NCI-H2081 treated with DMSO at 0.1 percent for 48 hours (cell line): ENCODE measurements around the gene SLC30A10.
"Not testable (repeated sequence)": the region's sequence is repeated elsewhere in the genome, so short reads cannot be mapped to it uniquely, and the experiment has no call there.

Source experiments
- DNase-seq: peaks from one replicate; lab custom pipeline; 2025; lab: John Stamatoyannopoulos, UW

SLC30A10 gene

DNA sequence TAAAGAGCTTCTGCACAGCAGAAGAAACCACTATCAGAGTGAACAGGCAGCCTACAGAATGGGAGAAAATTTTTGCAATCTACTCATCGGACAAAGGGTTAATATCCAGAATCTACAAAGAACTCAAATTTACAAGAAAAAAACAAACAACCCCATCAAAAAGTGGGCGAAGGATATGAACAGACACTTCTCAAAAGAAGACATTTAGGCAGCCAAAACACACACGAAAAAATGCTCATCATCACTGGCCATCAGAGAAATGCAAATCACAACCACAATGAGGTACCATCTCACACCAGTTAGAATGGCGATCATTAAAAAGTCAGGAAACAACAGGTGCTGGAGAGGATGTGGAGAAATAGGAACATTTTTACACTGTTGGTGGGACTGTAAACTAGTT, 36.5 kb downstream of the SLC30A10 start:
- not testable (repeated sequence) for DNase-seq

GRCh38 chr1:219888667-219889066, 39.7 kb downstream of the SLC30A10 start:
- DNase-seq, result not testable (repeated sequence)

GRCh38 chr1:219885680-219886079, 42.7 kb downstream of the SLC30A10 start:
- no peak for DNase-seq

- DNase-seq, result no peak
Measured at GRCh38 chr1:219883400-219884332, 44.7 kb downstream of the SLC30A10 start.

GRCh38 chr1:219882755-219883154, 45.6 kb downstream of the SLC30A10 start:
- no peak for DNase-seq

DNA sequence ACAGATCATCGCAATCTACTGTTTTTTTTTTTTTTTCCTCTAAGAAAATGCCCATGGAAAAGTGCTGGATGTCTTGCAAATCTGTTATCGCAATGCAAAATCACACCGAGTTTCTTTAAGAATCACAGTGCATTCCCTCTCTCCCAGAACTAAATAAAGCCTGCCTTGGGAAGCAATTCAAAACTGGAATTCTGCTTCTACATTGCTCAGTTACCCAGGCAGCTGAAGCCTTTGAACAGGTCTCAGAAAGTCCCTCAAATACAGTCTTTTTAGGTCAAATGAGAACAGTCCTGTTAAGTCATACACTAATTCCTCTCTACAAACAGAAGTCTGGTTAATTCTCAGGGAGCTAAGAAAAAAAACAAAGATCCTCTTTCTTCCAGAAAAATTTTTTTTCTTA, 46.3 kb downstream of the SLC30A10 start:
- DNase-seq, result no peak

DNA sequence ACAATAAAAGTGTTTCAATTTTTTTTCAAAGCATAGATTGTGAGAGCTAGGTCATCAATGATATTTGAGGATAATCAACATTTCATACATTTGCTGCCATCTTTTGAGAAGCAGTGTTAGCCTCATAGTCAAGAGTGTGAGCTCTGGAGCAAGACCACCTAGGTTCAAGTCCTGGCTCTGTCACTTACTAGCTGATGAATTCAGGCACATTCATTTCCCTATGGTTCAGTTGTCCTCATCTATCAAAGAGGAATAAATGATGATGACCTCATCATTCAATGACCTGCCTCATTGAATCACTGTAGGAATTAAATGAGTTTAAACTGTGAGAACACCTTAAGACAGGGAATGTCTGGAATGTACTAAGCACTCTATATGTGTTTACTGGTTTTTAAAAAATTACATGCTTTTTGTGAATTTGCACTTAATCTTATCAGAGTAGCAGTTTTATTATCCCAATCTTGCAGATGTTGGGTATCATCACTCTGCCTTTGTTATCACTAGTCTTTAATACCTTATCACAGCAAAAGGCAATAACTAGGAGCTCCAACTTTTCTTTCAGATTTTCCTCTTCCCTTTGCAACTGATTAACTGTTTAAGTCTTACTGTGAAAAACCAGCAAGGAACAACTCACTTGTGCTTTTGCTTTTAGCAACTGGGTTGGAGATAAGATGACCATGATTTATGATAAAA, 47.4 kb downstream of the SLC30A10 start:
- no peak for DNase-seq

DNA sequence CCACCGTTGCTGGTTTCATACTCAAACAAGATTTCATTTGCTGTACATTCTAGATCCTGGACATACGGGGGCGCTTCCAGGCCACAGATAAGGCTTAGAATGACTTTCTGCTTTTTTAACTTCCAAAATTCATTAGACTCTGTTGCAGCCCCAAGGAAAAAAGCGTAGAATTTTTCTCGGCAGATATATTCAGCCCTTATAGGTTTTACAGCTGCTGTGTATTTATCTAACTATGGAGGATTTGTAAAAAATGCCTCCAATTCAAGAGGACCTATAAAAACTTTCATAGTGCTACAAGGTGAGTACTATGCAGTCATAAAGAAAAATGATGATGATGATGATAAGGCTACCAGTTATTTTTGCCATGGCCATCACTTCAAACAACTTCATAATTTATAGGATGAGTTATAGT, 51.6 kb downstream of the SLC30A10 start:
- no peak for DNase-seq

- no peak for DNase-seq
Measured at GRCh38 chr1:219875860-219876259, 52.5 kb downstream of the SLC30A10 start.

DNA sequence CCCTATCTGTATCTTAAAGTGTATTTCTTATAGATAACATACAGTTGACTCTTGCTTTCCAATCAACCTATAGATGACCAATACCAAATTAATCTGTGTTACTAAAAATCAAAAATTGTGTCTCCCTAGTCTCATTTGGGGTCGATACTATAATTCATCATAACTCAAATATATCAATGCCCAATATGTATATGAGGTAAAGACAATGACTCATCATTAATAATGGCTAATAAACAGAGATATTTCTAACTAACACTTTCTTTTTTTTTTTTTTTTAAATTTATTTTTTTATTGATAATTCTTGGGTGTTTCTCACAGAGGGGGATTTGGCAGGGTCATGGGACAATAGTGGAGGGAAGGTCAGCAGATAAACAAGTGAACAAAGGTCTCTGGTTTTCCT, 55.8 kb downstream of the SLC30A10 start:
- not testable (repeated sequence) for DNase-seq

- DNase-seq, result no peak
Measured at GRCh38 chr1:219871427-219872057, 56.8 kb downstream of the SLC30A10 start.

DNA sequence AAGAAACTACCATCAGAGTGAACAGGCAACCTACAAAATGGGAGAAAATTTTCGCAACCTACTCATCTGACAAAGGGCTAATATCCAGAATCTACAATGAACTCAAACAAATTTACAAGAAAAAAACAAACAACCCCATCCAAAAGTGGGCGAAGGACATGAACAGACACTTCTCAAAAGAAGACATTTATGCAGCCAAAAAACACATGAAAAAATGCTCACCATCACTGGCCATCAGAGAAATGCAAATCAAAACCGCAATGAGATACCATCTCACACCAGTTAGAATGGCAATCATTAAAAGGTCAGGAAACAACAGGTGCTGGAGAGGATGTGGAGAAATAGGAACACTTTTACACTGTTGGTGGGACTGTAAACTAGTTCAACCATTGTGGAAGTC, 59.7 kb downstream of the SLC30A10 start:
- DNase-seq, result not testable (repeated sequence)
